GM21367 (cell line): Measurements from ENCODE around the gene HAND2.

Source experiments
- ATAC-seq: cut with Tn5 transposase; IDR thresholded peaks from one replicate; pipeline ENCODE4 v1.9.1; 2021; ENCODE audit not compliant: unreplicated experiment

The HAND2 gene

DNA sequence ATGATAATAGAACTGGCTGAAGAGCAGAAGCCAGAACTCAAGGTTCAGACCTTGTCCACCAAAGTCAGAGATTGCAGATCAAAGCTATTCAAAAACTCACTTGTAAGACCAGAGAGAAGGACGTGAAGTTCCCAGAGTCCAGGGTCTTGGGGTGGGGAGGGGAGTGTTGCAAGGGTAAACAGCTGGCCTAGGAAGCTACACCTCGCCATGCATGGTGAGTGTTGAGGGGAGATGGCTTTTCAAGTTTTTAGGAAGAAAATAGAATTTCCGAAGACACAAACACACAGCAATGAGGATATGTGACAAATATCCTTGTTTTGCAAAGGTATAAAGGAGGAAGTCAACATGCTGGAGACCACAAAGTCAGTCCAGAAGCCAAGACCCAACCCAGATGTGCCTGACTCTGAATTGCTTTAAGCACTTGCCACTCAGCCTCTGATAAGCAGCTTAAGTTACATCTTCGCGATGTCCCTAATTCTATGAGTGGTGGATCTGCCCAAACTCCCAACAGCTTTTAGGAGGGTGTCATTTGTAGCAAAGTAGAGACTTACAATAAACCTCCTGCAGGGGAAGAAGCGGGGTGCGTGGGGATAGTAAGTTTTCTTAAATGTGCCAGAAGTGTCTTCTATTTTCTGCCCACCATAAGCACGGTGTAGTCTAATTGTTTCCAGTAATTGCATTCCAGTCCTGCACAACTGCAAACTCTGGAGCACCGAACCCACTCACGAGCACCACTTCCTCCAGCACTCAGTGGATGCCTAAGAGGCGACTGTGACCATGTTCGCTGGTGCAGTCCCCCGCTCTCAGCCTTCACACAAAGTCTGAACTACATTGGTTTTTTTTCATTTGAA lies 26.5 kb downstream of the HAND2 start:
- no peak for ATAC-seq

DNA sequence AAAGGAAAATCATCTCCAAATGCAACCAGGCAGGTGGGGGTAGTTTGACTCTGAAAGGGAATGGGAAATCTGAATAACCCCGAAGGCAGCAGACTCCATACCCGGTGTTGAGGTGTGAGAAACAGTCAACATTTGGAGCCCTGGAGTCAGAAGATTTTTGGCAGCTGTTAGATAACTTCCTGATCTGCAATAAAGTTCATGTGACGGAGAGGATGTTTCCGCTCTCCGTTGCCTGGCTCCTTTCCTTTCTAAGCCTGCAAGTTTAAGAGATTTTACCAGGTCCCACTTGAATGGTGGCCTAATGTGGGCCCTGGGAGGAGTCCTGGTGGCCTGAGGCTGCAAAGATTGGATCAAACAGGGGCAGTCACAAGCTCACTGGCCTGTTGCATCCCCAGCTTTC lies 27.7 kb downstream of the HAND2 start:
- no peak for ATAC-seq

DNA sequence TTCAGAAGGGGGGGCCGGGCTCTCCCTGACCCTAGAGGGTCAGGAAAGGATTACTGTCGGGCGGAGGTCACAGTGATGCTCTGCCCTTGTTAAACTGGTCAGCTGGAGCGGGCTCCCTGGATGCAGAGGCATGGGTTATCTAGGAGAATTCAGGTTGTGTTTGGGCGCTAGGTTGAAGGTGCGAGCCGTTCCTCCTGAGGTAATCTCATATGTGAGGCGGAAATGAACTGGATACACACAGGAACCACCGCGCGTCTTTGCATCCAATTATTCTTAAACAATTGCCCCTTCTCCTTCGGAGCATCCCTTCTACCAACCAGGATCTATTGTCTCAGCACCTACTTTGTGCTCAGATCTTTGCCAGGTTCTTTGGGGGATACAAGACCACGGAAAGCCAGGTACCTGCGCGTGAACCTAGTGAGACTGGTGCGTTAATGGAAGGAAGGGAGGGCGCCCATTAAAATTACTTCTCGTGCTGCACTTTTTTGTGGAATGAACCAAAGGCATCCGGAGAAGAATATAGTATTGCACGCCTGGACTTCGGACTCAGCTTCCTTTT lies 28.4 kb downstream of the HAND2 start:
- no peak for ATAC-seq

DNA sequence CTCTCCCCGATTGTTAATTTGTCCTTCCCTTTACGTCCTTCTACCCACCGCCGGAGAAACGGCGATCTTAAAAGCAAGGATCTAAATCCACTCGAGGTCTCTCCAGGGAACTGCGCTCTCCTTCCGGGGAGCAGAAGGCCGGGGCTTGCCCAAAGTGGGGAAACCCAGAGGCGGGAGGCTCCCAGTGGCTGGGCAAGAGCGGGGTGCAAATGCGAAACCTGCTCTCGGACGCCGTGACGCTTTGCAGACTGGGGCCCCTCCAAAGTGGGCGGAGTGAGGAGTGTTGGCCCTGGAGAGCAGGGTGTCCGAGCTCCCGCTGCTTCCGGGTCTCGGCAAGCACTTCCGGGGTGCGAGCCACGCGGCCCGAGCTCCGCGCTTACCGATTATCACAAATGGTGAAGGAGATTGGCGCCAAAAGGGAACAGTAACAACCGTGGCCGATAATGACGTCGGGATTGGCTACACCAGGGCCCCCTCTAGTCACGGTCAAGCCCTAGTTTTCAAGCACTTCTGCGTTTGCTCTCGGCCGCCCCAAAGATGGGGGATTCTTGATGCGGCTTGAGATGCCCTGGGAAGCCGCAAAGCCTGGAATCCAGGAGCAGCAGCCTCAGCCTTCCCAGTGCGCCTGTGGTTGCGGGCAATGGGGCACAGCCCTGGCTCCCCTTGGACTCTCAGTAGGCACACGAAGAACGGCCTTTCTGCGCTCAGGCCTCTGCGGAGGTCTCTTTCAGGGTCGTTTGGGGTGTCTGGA lies 29.0 kb downstream of the HAND2 start:
- ATAC-seq: peak; percentile 28

DNA sequence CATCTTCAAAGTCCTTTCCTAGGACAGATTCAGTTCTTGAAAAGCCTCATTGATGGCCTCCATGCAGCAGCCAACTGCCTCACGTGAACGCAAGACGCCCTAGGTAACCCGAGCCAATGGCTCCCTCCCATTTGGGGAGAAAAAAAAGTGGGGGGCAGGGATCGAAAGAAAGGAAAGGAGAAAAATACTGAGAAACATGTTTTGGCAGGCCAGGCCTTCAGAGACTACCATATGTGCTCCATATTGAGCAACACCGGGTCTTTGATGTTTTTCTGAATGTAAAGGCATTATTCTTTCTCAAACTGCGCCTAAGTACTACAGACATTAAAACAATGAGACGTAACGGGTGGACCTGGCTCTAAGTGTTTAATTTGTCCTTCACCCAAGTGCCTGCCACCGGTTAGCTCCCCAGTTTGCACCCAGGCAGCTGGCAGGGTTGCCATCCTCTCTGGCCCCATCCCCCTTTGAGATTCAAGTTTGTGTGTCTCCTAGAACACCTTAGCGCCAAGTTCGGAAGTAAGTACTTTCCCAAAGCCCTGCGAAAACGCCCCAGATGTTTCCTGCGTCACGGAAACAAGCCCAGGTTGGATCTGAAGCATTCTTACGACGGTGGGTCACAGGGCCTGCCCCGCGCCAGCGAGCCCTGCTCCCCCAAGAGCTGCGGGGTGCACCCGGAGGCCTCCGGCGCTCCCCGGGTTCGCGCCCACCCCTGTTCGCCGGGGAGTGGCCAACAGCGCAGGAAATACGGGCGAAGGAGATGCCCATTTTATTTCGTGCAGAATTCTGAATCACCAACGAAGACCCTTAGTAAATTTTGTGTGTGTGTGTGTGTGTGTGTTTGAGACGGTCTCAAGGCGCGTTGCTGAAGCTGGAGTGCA lies 30.1 kb downstream of the HAND2 start:
- ATAC-seq: no peak

DNA sequence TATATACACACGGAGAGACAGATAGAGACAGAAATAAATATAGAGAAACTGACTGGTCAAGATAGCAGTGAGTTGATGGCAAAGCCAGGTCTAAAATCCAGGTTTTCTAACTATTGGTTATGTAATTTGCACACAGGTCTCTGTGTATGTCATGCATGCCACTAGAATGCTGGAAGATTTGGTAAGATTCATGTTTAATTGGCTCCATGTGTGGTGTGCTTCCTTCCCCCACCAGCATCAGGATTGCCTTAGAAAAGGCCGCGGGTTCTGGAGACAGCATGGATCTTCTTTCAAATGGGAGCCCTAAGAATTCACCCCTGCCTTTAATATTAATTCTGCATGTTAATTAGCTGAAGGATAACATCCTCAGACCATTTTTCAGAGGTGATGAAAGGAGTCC lies 31.3 kb downstream of the HAND2 start:
- ATAC-seq: no peak

DNA sequence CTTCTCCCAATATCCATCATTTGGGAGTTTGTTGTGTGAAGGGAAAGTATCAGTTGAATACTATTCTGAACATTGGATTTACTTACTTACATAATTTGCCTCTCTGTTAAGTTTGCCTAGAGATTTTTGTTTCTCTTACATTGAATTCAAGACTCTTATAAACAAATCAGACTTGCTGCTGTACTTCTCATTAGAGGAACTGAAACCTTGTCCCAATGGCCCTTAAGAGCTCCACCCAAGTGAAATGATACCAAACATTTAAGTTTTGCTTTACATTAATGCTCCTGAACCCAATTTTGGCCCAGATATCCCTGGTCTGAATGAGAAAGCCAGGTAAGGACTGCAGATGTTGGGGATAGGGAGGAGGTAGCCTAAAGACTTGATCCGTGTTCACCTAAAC lies 32.0 kb downstream of the HAND2 start:
- ATAC-seq: peak; percentile 48

DNA sequence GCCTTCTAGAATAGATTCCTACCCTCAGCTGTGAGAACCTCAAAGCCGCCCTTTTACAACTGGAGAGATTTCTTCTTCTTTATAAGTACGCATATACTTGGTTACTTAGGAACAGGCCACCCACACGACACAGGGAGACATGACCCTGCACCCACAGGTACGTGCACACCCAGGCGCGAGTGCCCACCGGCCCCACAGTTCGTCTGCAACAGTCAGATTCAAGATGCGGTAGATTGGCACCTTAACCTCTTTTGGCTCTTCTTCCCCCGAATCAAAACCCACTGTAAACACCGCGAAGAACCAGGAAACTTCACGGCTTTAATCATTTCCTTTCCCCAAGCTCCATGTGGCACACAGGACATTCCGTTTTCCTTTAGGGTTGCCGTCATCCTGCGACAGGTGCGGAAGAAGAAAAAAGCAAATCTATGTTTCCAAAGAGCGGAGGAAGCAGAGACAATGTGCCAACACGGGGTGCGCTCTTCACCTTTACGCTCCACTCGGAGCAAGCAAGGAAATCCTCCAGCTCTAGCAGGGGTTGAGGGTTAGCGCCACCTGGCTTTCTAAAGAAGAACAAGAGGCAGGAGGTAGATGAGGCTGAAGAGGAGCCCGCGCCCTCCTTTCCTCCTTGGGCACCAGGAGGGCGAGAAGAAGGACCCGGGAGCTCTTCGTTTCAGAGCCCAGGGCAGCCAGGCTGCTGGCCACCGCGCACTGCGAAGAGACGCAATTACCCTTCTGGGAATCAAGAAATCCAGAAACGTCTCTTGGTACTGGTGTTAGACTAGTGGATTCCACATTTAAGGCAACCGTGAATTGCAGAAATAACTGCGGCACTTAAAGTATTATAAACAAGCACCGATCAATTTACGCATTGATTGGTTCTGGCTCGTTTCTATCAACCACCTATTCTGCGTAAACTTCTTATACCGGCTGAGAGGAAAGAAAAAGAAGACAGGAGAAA lies 35.7 kb downstream of the HAND2 start:
- peak; percentile 99 for ATAC-seq

DNA sequence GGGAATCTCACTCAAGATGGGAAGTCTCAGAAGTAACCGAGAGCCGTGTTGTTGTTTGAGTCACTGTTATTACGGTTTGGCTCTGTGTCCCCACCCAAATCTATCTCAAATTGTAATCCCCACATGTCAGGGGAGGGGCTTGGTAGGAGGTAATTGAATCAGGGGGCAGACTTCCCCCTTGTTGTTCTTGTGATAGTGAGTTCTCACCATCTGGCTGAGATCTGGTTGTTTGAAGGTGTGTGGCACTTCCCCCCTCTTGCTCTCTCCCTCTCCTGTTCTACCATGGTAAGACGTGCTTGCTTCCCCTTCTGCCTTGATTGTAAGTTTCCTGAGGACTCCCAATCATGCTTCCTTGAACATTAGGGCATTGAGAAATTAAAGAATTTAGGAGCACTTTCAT lies 37.0 kb downstream of the HAND2 start:
- ATAC-seq: no peak

DNA sequence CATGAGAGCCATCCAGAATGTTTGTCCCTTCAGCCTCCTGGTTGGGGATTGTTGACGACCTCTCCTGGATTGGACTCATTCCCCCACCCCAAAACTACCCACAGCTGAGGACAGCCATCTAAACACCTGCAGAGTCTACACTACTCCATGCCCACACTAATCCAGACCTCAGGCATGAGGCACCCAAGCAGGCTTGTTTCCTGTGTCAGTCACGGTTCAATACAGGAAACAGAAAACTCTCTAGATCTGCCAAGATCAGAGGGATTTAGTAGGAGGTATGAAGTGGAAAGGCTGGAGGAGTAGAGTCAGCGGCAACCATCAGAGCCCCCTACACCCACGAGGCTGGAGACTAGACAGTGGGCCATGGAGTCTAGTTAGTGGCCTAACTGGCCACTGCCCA lies 37.7 kb downstream of the HAND2 start:
- ATAC-seq: no peak

DNA sequence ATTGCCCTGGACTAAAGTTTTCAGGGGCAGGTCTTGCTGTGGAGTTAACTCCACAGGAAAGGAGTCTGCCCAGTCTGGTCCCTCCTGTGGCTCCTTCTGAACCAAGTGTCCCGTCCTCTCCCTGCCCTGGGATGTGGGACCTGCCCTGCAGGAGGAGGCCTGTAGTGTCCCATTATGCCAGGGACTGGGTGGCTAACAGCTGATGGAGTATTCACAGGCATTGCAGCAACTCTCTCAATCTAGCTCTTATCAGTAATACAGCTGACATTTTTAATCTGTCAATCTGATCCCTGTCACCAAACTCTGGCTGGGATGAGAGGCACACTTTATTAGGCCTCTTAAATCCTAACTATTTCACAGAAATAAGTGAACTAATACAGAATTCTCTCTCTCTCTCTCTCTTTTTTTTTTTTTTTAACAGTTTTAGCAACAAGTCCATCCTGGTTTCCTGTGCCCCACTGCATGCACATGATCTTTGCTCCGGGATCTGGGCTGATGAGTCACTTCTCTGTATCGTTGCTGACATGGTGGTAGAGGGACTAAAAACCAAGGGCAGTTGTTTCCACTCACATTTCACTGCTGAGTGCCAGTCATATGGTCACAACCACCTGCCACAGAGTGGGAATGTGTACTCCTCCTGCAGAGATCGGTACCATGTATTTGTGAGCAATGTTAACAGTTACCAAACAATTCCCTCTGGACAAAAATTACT lies 39.1 kb downstream of the HAND2 start:
- ATAC-seq: no peak

DNA sequence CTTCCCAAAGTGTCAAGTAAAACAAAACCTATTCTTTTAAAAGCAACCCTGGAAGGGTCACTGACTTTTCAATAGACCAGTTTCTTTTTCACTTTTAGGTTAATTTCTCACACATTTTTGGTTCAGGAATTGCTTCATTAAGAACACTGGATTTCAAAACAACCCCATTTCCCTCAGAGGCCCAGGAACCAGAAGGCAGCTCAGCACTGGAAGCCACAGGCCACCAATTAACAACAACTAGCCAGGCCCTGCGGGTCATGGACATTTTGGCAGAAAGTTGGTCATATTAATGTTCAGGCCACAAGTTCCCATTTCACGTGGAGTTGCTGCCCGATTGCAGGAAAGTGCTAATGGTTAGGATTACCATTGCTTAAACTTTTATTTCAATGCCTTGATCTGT lies 39.8 kb downstream of the HAND2 start:
- ATAC-seq: no peak

DNA sequence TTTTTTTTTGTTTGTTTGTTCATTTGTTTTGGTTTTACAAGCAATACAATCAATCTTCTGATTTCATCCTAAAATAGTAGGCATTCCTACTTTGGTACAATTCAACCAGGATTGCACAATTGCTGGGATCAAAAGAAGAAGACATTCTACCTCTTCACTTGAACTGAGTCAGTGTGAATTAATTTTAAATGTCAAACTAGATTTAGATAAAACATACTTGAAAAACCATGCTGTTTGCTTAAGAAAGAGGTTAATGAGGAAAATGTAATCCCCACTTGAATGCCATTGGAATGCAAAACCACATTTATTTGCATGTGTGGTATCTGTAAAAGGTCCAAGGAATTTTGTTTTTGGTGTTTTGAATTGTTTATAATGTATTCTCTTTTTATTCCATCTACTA lies 40.5 kb downstream of the HAND2 start:
- no peak for ATAC-seq

DNA sequence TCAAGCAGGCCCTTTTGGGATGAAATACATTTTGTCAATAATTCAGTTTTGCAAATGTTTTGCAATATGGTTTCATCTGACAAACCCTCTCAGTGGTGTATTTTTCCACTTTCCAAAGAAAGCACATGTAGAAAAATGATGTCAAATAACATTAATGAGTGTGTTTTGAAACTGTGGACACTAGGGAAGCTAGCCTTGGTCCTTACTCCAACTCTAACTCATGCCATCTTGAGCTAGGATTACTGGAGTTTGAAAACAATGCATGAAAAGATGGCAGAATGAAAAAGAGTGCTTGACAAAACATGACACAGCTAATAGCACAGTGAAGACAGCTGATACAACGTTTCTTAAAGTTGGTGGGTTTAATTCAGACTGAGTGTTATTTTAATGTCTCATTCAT lies 41.4 kb downstream of the HAND2 start:
- ATAC-seq: no peak

DNA sequence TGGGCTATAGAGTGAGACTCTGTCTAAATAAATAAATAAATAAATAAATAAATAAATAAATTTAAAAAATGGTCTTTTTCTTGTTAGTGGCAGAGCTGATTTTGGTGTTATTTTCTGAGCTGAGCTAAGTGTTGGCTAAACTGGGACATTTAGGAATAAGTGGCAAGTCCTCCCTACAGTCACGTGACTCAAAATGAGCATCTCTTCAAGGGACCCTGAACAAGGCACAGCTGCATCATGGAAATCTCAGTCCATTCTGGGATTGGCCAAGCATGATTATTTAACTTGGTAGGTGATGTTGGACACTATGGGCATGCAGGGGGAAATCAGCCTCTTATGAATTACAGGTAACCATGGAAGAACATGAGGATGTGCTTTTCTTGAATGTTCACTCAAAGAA lies 42.0 kb downstream of the HAND2 start:
- no peak for ATAC-seq

DNA sequence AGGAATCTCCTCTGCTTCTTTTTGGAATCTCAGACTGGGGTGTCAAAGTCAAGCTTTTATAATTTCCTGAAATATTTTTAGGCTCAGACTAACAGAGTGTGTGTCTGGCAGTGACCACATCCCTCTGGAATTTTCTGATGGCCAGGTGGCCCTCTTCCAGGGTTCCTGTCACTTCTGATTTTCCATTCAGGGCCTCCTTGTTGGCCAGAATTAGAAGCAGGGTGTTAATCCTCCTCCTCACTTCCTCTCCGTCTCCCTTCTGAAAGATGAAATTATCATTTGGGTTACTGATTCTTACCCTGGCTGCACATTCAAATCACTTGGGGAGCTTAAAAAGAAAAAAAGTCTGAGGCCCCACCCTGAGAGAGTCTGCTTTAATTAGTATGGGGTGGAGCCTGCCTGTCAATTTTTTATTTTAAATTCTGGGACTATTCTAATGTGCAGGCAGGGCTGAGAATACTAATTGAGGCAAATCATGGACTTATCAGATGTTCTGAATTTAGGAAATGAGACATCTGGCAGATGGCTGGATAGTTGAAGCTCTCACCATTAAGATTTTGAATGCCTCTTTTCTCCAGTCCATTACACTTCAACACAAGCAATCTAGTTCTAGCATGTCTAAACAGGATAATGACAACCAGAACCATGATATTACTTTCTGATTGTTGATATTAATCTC lies 43.2 kb downstream of the HAND2 start:
- no peak for ATAC-seq

DNA sequence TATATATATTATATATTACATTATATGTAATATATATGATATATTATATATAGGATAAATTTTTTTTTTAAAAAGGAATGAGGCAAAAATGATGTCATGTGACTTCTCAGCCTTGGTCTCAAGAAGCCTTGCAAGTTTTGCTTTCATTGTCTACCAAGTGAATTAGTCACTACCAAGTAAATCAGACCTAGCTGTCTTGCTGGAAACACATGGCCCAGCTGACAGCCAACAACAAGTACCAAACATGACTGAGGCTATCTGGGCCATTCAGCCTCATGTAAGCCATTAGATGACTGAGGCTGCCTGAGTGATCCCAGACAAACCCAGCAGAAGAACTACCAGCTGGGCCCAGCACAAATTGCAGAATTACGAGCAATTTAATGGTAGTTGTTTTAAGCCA lies 44.9 kb downstream of the HAND2 start:
- ATAC-seq: no peak

DNA sequence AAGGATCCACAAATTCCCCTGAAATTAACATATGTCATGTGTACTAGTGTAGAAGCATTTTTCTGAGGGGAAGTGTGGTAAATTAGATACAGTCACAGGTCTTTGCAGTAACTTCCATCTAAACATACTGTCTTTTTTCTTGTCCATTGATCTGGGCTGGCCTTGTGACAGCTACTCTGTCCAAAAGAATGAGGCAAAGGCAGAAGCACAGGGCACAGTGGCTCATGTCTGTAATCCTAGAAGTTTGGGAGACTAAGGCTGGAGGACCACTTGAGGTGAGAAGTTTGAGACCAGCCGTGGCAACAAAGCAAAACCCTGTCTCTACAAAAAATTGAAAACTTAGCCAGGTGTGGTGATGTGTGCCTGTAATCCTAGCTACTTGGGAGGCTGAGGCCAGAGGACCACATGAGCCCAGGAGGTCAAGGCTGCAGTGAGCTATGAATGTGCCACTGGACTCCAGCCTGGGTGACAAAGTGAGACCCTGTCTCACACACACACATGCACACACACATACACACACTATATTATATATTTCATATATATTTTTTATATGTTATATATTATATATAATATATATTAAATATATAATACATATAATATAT lies 47.6 kb downstream of the HAND2 start:
- ATAC-seq: no peak

DNA sequence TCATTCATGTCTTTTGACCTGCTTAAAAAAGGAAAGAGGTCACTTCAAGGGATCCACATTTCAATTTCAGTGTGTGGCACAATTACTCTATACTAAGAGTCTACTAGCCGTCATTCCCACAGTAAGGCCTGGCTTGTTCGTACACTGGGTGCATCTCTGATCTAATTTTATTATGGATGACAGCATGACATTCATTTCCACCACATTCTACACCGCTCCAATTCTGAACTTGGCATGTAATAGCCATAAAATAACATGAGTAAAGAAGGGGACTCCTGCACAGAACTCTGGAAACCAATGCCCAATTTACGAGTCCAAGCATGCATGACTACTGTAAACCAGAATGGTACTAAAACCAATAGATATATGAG lies 51.1 kb downstream of the HAND2 start:
- ATAC-seq: no peak
